ENCODE measurements around the gene SLC2A10.

Gene SLC2A10

GRCh38 chr20:46681032-46681854 is 28.2 kb upstream of the SLC2A10 start:
- in situ Hi-C loops (cut with HindIII; ENCODE audit: low sequenced_read_pairs): no loop called here

- in situ Hi-C loops (cut with HindIII; ENCODE audit: low sequenced_read_pairs): no loop called here
Measured at GRCh38 chr20:46682063-46682821, 27.2 kb upstream of the SLC2A10 start.

GRCh38 chr20:46683011-46683667 is 26.3 kb upstream of the SLC2A10 start:
- in situ Hi-C loops (cut with HindIII; ENCODE audit: low sequenced_read_pairs): no loop called here

- in situ Hi-C loops (cut with HindIII; ENCODE audit: low sequenced_read_pairs): no loop called here
Measured at GRCh38 chr20:46683668-46683938, 25.8 kb upstream of the SLC2A10 start.

GRCh38 chr20:46683939-46684750 is 25.3 kb upstream of the SLC2A10 start:
- in situ Hi-C loops (cut with HindIII; ENCODE audit: low sequenced_read_pairs): no loop called here

- in situ Hi-C loops (cut with HindIII; ENCODE audit: low sequenced_read_pairs): no loop called here
Measured at GRCh38 chr20:46688151-46689081, 21.0 kb upstream of the SLC2A10 start.

GRCh38 chr20:46689082-46689753 is 20.2 kb upstream of the SLC2A10 start, which contains the start of gene TP53RK:
Gene TP53RK, minus strand, starts transcription at chr20:46689444. Its CDS starts 30 bp downstream, at chr20:46689414.
- in situ Hi-C loops (cut with HindIII; ENCODE audit: low sequenced_read_pairs): no loop called here

- in situ Hi-C loops (cut with HindIII; ENCODE audit: low sequenced_read_pairs): no loop called here
Measured at GRCh38 chr20:46689754-46690085, 19.7 kb upstream of the SLC2A10 start.

- in situ Hi-C loops (cut with HindIII; ENCODE audit: low sequenced_read_pairs): no loop called here
Measured at GRCh38 chr20:46690219-46691106, 19.0 kb upstream of the SLC2A10 start.

- in situ Hi-C loops (cut with HindIII; ENCODE audit: low sequenced_read_pairs): no loop called here
Measured at GRCh38 chr20:46691196-46691595, 18.3 kb upstream of the SLC2A10 start.

GRCh38 chr20:46694484-46694883 is 15.0 kb upstream of the SLC2A10 start:
- in situ Hi-C loops (cut with HindIII; ENCODE audit: low sequenced_read_pairs): no loop called here

- in situ Hi-C loops (cut with HindIII; ENCODE audit: low sequenced_read_pairs): no loop called here
Measured at GRCh38 chr20:46695892-46696291, 13.6 kb upstream of the SLC2A10 start.

GRCh38 chr20:46696791-46697279 is 12.6 kb upstream of the SLC2A10 start:
- in situ Hi-C loops (cut with HindIII; ENCODE audit: low sequenced_read_pairs): no loop called here

GRCh38 chr20:46698788-46699187 is 10.7 kb upstream of the SLC2A10 start:
- in situ Hi-C loops (cut with HindIII; ENCODE audit: low sequenced_read_pairs): no loop called here

GRCh38 chr20:46699651-46700359 is 9.6 kb upstream of the SLC2A10 start:
- in situ Hi-C loops (cut with HindIII; ENCODE audit: low sequenced_read_pairs): no loop called here

GRCh38 chr20:46700481-46700880 is 9.0 kb upstream of the SLC2A10 start:
- in situ Hi-C loops (cut with HindIII; ENCODE audit: low sequenced_read_pairs): no loop called here

- in situ Hi-C loops (cut with HindIII; ENCODE audit: low sequenced_read_pairs): no loop called here
Measured at GRCh38 chr20:46701057-46701456, 8.4 kb upstream of the SLC2A10 start.

- in situ Hi-C loops (cut with HindIII; ENCODE audit: low sequenced_read_pairs): no loop called here
Measured at GRCh38 chr20:46701556-46701955, 7.9 kb upstream of the SLC2A10 start.
